ENCODE measurements around the gene MAZ.

Gene MAZ

DNA sequence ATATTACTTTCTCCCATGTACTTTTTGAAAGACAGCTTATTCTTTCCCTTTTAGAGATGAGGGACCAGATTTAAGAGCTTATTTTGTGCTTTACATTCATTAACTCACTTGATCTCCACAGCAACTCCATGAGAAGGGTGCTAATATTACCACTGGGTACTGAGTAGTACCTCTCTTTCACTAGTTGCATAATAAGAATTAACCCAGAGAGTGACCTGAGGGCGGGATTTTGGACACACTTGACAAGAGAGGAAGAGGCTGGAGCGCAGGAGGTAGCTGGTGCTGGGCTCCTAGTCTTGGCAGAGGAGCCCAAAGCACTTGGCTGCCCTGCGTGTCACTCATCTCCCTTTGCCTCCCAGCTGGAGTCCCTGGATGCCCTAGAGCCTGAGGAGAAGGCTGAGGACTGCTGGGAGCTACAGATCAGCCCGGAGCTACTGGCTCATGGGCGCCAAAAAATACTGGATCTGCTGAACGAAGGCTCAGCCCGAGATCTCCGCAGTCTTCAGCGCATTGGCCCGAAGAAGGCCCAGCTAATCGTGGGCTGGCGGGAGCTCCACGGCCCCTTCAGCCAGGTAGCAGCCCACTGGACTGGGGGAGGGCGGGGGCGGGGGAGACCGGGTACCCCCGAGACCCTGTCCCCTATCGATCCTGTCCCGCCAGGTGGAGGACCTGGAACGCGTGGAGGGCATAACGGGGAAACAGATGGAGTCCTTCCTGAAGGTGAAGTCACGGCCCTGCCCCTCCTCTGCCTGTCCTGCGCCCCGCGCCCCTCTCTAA lies 1.7 kb upstream of the MAZ start:
- Histone ChIP-seq H3K27me3 (ENCODE audit: low read length) (no peaks in the 10 kb centered on the region), H3K4me3 (ENCODE audit: insufficient read depth, low read length, poor library complexity, severe bottlenecking) (peak overlapping the region; percentile 64), H3F3A (ENCODE audit: insufficient read depth) (peaks cover 41% of the 10 kb centered on the region), H3K4me2 (ENCODE audit: low read depth, low read length, poor library complexity, severe bottlenecking) (peak overlapping the region; percentile 87), H3K36me3 (ENCODE audit: low read length) (peaks cover 17% of the 10 kb centered on the region), H3K9ac (ENCODE audit: low read length) (peak overlapping the region; percentile 88), H3K27ac (ENCODE audit: low read depth, low read length) (peak overlapping the region; percentile 93), H4K20me1 (ENCODE audit: low read depth, low read length) (peaks cover 8% of the 10 kb centered on the region), H3K9me3 (ENCODE audit: insufficient read depth, low read length) (no peaks in the 10 kb centered on the region), H3K9me2 (replicated peaks; ENCODE audit: insufficient read depth, low read length) (no peaks in the 10 kb centered on the region), H3K79me2 (ENCODE audit: insufficient read depth, low read length) (peaks cover 12% of the 10 kb centered on the region; the same call in 1 of the 2 replicates), H2AFZ (ENCODE audit: low read depth, low read length, severe bottlenecking) (no peak overlapping the region)
- TF ChIP-seq EZH2phosphoT487 (conservative IDR thresholded peaks at IDR 0.05; ENCODE audit: low read length): no peak
- TF ChIP-seq, protein P1, sequence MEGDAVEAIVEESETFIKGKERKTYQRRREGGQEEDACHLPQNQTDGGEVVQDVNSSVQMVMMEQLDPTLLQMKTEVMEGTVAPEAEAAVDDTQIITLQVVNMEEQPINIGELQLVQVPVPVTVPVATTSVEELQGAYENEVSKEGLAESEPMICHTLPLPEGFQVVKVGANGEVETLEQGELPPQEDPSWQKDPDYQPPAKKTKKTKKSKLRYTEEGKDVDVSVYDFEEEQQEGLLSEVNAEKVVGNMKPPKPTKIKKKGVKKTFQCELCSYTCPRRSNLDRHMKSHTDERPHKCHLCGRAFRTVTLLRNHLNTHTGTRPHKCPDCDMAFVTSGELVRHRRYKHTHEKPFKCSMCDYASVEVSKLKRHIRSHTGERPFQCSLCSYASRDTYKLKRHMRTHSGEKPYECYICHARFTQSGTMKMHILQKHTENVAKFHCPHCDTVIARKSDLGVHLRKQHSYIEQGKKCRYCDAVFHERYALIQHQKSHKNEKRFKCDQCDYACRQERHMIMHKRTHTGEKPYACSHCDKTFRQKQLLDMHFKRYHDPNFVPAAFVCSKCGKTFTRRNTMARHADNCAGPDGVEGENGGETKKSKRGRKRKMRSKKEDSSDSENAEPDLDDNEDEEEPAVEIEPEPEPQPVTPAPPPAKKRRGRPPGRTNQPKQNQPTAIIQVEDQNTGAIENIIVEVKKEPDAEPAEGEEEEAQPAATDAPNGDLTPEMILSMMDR (IDR thresholded peaks at IDR 0.05; ENCODE audit: insufficient read depth, low read length, poor library complexity, severe bottlenecking): no peak

DNA sequence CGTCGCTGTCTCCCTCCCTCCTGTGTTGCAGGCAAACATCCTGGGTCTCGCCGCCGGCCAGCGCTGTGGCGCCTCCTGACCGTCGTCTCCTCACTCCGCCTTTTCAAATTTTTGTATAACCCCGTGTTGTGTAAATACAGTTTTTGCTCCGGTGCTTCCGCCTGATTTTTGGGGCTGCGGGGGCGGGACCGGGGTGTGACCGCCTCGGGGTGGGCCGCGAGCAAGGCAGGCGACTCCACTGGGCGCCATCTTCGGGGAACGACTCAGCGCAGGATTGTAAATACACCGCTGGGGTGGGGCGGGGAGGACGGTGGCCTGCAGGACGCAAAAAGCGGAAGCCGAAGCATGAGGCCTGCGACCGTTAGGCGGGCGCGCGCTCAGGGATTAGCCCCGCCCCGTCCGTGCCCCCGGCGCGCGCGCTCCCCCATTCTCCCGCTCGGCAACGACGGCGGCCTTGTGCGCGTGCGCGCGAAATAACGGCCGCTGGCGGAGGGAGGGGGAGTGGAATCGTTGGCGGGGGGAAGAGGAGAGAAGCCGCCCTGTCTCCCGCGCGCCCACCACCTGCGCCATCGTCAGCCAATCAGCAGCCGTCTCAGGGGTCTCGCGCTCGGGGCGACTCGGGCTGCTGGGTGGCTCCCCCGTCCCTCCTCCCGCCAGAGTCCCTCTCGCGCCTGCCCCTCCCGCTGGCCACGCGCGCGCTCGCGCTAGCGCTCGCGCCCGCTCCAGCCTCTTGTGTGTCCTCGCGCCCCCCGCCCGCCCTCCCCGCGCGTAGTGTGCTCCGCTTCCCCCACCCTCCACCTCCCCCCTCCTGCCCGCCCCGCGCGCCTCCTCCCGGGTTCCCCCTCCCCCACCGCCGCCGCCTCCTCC lies 864 bp upstream of the MAZ start:
- peaks cover 17% of the 10 kb centered on the region for H3K36me3 ChIP-seq (ENCODE audit: low read length)
- H4K20me1 ChIP-seq (ENCODE audit: low read depth, low read length): peaks cover 8% of the 10 kb centered on the region
- H3K4me3 ChIP-seq (ENCODE audit: insufficient read depth, low read length, poor library complexity, severe bottlenecking): peak overlapping the region; percentile 64
- H3K9me2 ChIP-seq (replicated peaks; ENCODE audit: insufficient read depth, low read length): no peaks in the 10 kb centered on the region
- no peaks in the 10 kb centered on the region for H3K9me3 ChIP-seq (ENCODE audit: insufficient read depth, low read length)
- H3K27ac ChIP-seq (ENCODE audit: low read depth, low read length): peak overlapping the region; percentile 93
- H2AFZ ChIP-seq (ENCODE audit: low read depth, low read length, severe bottlenecking): no peak overlapping the region
- H3K4me2 ChIP-seq (ENCODE audit: low read depth, low read length, poor library complexity, severe bottlenecking): peak overlapping the region; percentile 87
- peaks cover 12% of the 10 kb centered on the region; the same call in 1 of the 2 replicates for H3K79me2 ChIP-seq (ENCODE audit: insufficient read depth, low read length)
- H3K27me3 ChIP-seq (ENCODE audit: low read length): no peaks in the 10 kb centered on the region
- H3K9ac ChIP-seq (ENCODE audit: low read length): peak overlapping the region; percentile 88
- peaks cover 43% of the 10 kb centered on the region for H3F3A ChIP-seq (ENCODE audit: insufficient read depth)
- TF ChIP-seq, protein P1 (IDR thresholded peaks at IDR 0.05; ENCODE audit: insufficient read depth, low read length, poor library complexity, severe bottlenecking): no peak
- TF ChIP-seq EZH2phosphoT487 (conservative IDR thresholded peaks at IDR 0.05; ENCODE audit: low read length): no peak

DNA sequence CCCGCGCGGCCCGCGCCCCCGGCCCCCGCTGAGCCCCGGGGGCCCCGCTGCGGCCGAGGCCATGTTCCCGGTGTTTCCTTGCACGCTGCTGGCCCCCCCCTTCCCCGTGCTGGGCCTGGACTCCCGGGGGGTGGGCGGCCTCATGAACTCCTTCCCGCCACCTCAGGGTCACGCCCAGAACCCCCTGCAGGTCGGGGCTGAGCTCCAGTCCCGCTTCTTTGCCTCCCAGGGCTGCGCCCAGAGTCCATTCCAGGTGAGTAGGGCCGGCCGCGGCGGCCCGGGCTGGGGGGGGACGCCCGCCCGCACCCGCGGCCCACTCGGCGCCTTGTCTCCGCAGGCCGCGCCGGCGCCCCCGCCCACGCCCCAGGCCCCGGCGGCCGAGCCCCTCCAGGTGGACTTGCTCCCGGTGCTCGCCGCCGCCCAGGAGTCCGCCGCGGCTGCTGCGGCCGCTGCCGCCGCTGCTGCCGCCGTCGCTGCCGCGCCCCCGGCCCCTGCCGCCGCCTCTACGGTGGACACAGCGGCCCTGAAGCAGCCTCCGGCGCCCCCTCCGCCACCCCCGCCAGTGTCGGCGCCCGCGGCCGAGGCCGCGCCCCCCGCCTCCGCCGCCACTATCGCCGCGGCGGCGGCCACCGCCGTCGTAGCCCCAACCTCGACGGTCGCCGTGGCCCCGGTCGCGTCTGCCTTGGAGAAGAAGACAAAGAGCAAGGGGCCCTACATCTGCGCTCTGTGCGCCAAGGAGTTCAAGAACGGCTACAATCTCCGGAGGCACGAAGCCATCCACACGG lies 504 bp downstream of the MAZ start:
- Histone ChIP-seq H3K36me3 (ENCODE audit: low read length) (peaks cover 15% of the 10 kb centered on the region), H3F3A (ENCODE audit: insufficient read depth) (peaks cover 51% of the 10 kb centered on the region), H2AFZ (ENCODE audit: low read depth, low read length, severe bottlenecking) (no peak overlapping the region), H4K20me1 (ENCODE audit: low read depth, low read length) (peaks cover 8% of the 10 kb centered on the region), H3K9me3 (ENCODE audit: insufficient read depth, low read length) (no peaks in the 10 kb centered on the region), H3K27me3 (ENCODE audit: low read length) (no peaks in the 10 kb centered on the region), H3K4me3 (ENCODE audit: insufficient read depth, low read length, poor library complexity, severe bottlenecking) (peak overlapping the region; percentile 62), H3K9ac (ENCODE audit: low read length) (peak overlapping the region; percentile 74), H3K4me2 (ENCODE audit: low read depth, low read length, poor library complexity, severe bottlenecking) (peak overlapping the region; percentile 62), H3K27ac (ENCODE audit: low read depth, low read length) (peak overlapping the region; percentile 84), H3K9me2 (replicated peaks; ENCODE audit: insufficient read depth, low read length) (no peaks in the 10 kb centered on the region), H3K79me2 (ENCODE audit: insufficient read depth, low read length) (peaks cover 12% of the 10 kb centered on the region; the same call in 1 of the 2 replicates)
- TF ChIP-seq EZH2phosphoT487 (conservative IDR thresholded peaks at IDR 0.05; ENCODE audit: low read length): no peak
- TF ChIP-seq, protein P1 (IDR thresholded peaks at IDR 0.05; ENCODE audit: insufficient read depth, low read length, poor library complexity, severe bottlenecking): no peak

Measured in SU-DHL-6 (cell line).